Liver (tissue), 3 donors: ENCODE data around the gene SLC35E3.

Experiments used
- ATF3 ChIP-seq: IDR thresholded peaks from 2 replicates; pipeline ENCODE4 v1.6.1; 2016; ENCODE audit warnings: antibody characterized with exemption
- CTCF ChIP-seq: fragments of 150-350 bp; IDR thresholded peaks from 2 replicates; pipeline ENCODE4 v1.5.1; 2017; ENCODE audit warnings: improper control_type of control experiment, low read depth, low read length; ENCODE audit not compliant: missing input control
- GABPA ChIP-seq, 2 donors: IDR thresholded peaks in 1 of 2; conservative IDR thresholded peaks in 1 of 2; 2 replicates each; pipeline ENCODE4 v1.6.1; 2016; ENCODE audit warnings: antibody characterized with exemption in 2 of 2, mild to moderate bottlenecking in 1 of 2, moderate library complexity in 1 of 2
- HNF4A ChIP-seq, 2 donors: conservative IDR thresholded peaks; 2 replicates each; pipeline ENCODE4 v1.6.1; 2016; ENCODE audit warnings: antibody characterized with exemption in 2 of 2, mild to moderate bottlenecking in 2 of 2
- JUND ChIP-seq, 2 donors: IDR thresholded peaks; 2 replicates each; pipeline ENCODE4 v1.6.1; 2016; ENCODE audit warnings: antibody characterized with exemption in 2 of 2
- MAX ChIP-seq: IDR thresholded peaks from 2 replicates; pipeline ENCODE4 v1.6.1; 2016; ENCODE audit warnings: antibody characterized with exemption
- NR2F2 ChIP-seq: IDR thresholded peaks from 2 replicates; pipeline ENCODE4 v1.6.1; 2016; ENCODE audit warnings: antibody characterized with exemption
- RAD21 ChIP-seq, 2 donors: IDR thresholded peaks; 2 replicates each; pipeline ENCODE4 v1.6.1; 2016; ENCODE audit warnings: antibody characterized with exemption in 2 of 2, mild to moderate bottlenecking in 2 of 2
- SP1 ChIP-seq: IDR thresholded peaks from 2 replicates; pipeline ENCODE4 v1.6.1; 2018; ENCODE audit warnings: antibody characterized with exemption, mild to moderate bottlenecking
- donor health status: healthy.
- donor health status: healthy.

GRCh38 chr12:68790081-68790951 is 44.3 kb downstream of the SLC35E3 start:
- TF ChIP-seq ATF3 (no peak), CTCF (no peak), MAX (no peak), SP1 (no peak), NR2F2 (no peak), JUND (IDR thresholded peaks at IDR 0.05) (no peak), RAD21 (IDR thresholded peaks at IDR 0.05) (no peak), GABPA (IDR thresholded peaks at IDR 0.05 in 1 of 2, conservative IDR thresholded peaks at IDR 0.05 in 1 of 2) (no peak), HNF4A (conservative IDR thresholded peaks at IDR 0.05) (no peak)
